ENCODE results near the gene SUMO3. TPM values are rescaled to one million over a fixed set of nuclear protein-coding genes. Genes with fewer than 3 reads are reported as not detected.
A peak's percentile ranks its signal among the peaks of the same experiment; 100 is the strongest.

SUMO3 gene
- polyA plus RNA-seq, 4 donors = 105 to 126 (median 111) TPM

GRCh38 chr21:44805859-44806258 is 12.0 kb downstream of the SUMO3 start:
- no peak for DNase-seq (ENCODE audit: low read depth in 4 of 4, low spot score in 3 of 4)

GRCh38 chr21:44805226-44805625 is 12.6 kb downstream of the SUMO3 start:
- DNase-seq (ENCODE audit: low read depth in 4 of 4, low spot score in 3 of 4) = no peak

GRCh38 chr21:44804762-44805161 is 13.1 kb downstream of the SUMO3 start:
- DNase-seq (ENCODE audit: low read depth in 4 of 4, low spot score in 3 of 4) = no peak

GRCh38 chr21:44803651-44804050 is 14.2 kb downstream of the SUMO3 start:
- no peak for DNase-seq (ENCODE audit: low read depth in 4 of 4, low spot score in 3 of 4)

GRCh38 chr21:44802396-44803153 is 15.3 kb downstream of the SUMO3 start:
- DNase-seq (ENCODE audit: low read depth in 4 of 4, low spot score in 3 of 4) = no peak

GRCh38 chr21:44801468-44802395 is 16.1 kb downstream of the SUMO3 start, which contains the start of gene UBE2G2:
TSS of gene UBE2G2 (minus strand) at chr21:44801820. CDS start at chr21:44801748, 72 bp downstream.
- DNase-seq (ENCODE audit: low read depth in 4 of 4, low spot score in 3 of 4) = peak in 3 of 4 donors; percentile 48 to 64 (median 62)

- no peak for DNase-seq (ENCODE audit: low read depth in 4 of 4, low spot score in 3 of 4)
Measured at GRCh38 chr21:44800971-44801467, 16.8 kb downstream of the SUMO3 start.

GRCh38 chr21:44800103-44800502 is 17.8 kb downstream of the SUMO3 start:
- DNase-seq (ENCODE audit: low read depth in 4 of 4, low spot score in 3 of 4) = no peak

- no peak for DNase-seq (ENCODE audit: low read depth in 4 of 4, low spot score in 3 of 4)
Measured at GRCh38 chr21:44799646-44800045, 18.2 kb downstream of the SUMO3 start.

- DNase-seq (ENCODE audit: low read depth in 4 of 4, low spot score in 3 of 4) = no peak
Measured at GRCh38 chr21:44797775-44798174, 20.1 kb downstream of the SUMO3 start.

GRCh38 chr21:44795342-44795741 is 22.5 kb downstream of the SUMO3 start:
- no peak for DNase-seq (ENCODE audit: low read depth in 4 of 4, low spot score in 3 of 4)

GRCh38 chr21:44793592-44794374 is 24.1 kb downstream of the SUMO3 start:
- no peak for DNase-seq (ENCODE audit: low read depth in 4 of 4, low spot score in 3 of 4)

GRCh38 chr21:44792702-44793591 is 24.9 kb downstream of the SUMO3 start:
- DNase-seq (ENCODE audit: low read depth in 4 of 4, low spot score in 3 of 4) = peak in 1 of 4 donors; percentile 54

- no peak for DNase-seq (ENCODE audit: low read depth in 4 of 4, low spot score in 3 of 4)
Measured at GRCh38 chr21:44791993-44792392, 25.9 kb downstream of the SUMO3 start.

GRCh38 chr21:44791246-44791645 is 26.6 kb downstream of the SUMO3 start:
- DNase-seq (ENCODE audit: low read depth in 4 of 4, low spot score in 3 of 4) = no peak

GRCh38 chr21:44790368-44790767 is 27.5 kb downstream of the SUMO3 start:
- DNase-seq (ENCODE audit: low read depth in 4 of 4, low spot score in 3 of 4) = no peak

GRCh38 chr21:44789880-44790279 is 28.0 kb downstream of the SUMO3 start:
- no peak for DNase-seq (ENCODE audit: low read depth in 4 of 4, low spot score in 3 of 4)

- DNase-seq (ENCODE audit: low read depth in 4 of 4, low spot score in 3 of 4) = no peak
Measured at GRCh38 chr21:44785620-44786335, 32.1 kb downstream of the SUMO3 start.

- no peak for DNase-seq (ENCODE audit: low read depth in 4 of 4, low spot score in 3 of 4)
Measured at GRCh38 chr21:44784810-44785209, 33.1 kb downstream of the SUMO3 start.

Data from left renal pelvis (tissue), 4 donors.